ENCODE results near the gene TTC31.
"Not testable (repeated sequence)": the region's sequence is repeated elsewhere in the genome, so short reads cannot be mapped to it uniquely, and the experiment has no call there.

TTC31 gene

DNA sequence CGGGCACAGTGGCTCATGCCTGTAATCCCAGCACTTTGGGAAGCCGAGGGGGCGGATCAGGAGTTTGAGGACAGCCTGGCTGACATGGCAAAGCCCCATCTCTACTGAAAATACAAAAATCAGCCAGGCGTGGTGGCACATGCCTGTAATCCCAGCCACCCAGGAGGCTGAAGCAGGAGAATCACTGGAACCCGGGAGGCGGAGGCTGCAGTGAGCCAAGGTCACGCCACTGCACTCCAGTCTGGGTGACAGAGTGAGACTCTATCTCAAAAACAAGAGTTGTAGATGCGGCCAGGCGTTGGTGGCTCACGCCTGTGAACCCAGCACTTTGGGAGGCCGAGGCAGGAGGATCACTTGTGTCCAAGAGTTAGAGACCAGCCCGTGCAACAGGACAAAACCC is 12.1 kb upstream of the TTC31 start:
- H3K27me3 ChIP-seq (ENCODE audit: control insufficient read depth in 5 of 5, insufficient read depth in 4 of 5, low read length in 5 of 5); H3K9me3 ChIP-seq (ENCODE audit: control insufficient read depth in 5 of 5, low read length in 5 of 5); H3K9ac ChIP-seq (ENCODE audit: low read length in 5 of 5); H3K4me3 ChIP-seq (ENCODE audit: low read depth in 1 of 5, low read length in 5 of 5); H3K27ac ChIP-seq (ENCODE audit: low read depth, low read length): not testable (repeated sequence)
- H3K36me3 ChIP-seq (ENCODE audit: control insufficient read depth in 5 of 5, insufficient read depth in 5 of 5, low read length in 5 of 5) = peaks cover 0 to 16% (median 14%) of the 10 kb centered on the region in 5 donors
- peaks cover 2 to 27% (median 26%) of the 10 kb centered on the region in 5 donors for H3K4me1 ChIP-seq (ENCODE audit: control insufficient read depth in 5 of 5, insufficient read depth in 5 of 5, low read length in 5 of 5)

DNA sequence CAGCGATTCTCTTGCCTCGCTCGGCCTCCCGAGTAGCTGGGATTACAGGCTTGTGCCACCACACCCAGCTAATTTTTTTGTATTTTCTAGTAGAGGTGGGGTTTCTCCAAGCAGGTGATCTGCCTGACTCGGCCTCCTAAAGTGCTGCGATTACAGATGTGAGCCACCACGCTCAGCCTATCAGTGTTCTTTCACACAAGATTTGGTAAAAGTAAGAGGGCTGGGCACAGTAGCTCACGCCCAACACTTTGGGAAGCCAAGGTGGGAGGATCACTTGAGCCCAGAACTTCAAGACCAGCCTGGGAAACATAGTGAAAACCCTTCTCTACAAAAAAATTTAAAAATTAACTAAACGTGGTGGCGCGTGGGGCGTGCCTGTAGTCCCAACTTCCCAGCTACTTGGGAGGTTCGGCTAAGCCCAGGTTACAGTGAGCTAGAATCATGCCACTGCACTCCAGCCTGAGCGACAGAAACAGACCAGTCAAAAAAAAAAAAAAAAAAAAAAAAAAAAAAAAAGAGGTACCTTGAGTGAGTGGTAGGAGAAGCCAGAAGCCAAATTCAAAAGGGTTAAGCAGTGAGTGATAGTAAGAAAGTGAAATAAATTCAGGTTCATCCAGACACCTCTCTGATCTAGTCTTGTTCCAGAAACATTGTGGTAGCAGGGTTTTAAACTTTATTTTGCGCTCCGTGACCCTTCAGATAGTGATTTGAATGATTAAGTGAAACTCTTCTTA is 11.4 kb upstream of the TTC31 start:
- peak overlapping the region in 4 of 5 donors; percentile 83 to 92 (median 88) for H3K9ac ChIP-seq (ENCODE audit: low read length in 5 of 5)
- no peaks in the 10 kb centered on the region for H3K27me3 ChIP-seq (ENCODE audit: control insufficient read depth in 5 of 5, insufficient read depth in 4 of 5, low read length in 5 of 5)
- peaks cover 0 to 19% (median 14%) of the 10 kb centered on the region in 5 donors for H3K36me3 ChIP-seq (ENCODE audit: control insufficient read depth in 5 of 5, insufficient read depth in 5 of 5, low read length in 5 of 5)
- peaks cover 2 to 23% (median 22%) of the 10 kb centered on the region in 5 donors for H3K4me1 ChIP-seq (ENCODE audit: control insufficient read depth in 5 of 5, insufficient read depth in 5 of 5, low read length in 5 of 5)
- H3K27ac ChIP-seq (ENCODE audit: low read depth, low read length) = peak overlapping the region; percentile 93
- H3K4me3 ChIP-seq (ENCODE audit: low read depth in 1 of 5, low read length in 5 of 5) = peak overlapping the region; percentile 86 to 98 (median 92)
- no peaks in the 10 kb centered on the region for H3K9me3 ChIP-seq (ENCODE audit: control insufficient read depth in 5 of 5, low read length in 5 of 5)

DNA sequence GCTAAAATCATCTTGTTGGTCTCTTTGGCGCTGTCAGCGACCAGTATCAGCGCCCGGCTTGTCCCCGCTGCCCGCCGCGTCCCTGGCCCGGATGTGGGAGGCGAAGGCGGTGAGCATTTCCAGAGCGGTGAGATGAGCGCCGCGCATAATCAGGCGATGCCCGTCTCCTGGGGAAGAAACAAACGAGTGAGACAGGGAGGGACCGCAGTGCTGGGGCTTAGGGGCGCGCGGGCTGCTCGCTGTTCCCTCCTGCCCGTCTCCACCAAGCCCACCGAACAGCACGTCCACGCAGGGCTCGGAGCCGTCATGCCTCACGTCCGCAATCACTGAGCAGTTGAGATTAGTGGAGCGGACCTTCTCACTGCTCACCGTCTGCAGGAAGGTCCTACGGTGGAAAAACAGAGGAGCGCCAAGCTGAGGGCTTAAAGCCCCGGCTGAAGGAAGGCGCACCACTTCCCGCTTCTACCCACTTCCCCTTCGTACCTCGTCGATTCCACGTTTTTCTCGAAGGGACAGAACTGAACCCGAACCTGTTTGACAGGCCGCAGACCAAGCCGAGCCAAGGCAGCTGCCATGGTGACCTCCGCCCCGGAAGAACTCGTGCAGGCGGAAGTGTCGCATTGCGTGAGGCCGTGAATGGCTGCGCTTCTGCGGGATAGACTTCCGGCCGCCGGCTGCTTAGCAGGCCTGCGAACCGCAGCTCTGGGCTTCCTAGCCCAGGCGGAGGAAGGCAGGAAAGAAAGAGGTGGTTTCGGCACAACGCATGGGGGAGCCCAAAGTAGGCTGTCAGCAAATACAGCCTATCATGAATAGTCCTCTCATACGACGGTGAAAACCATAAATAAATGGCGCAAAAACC is 10.6 kb upstream of the TTC31 start, which contains the start of gene MRPL53:
Gene MRPL53, minus strand, starts transcription at position 595 of the 859 bp plus-strand sequence. Its CDS starts 20 bp downstream, at position 575.
- peaks cover 2 to 28% (median 27%) of the 10 kb centered on the region in 5 donors for H3K4me1 ChIP-seq (ENCODE audit: control insufficient read depth in 5 of 5, insufficient read depth in 5 of 5, low read length in 5 of 5)
- H3K9me3 ChIP-seq (ENCODE audit: control insufficient read depth in 5 of 5, low read length in 5 of 5) = no peaks in the 10 kb centered on the region
- peak within 1 kb of the TSS; percentile 77 to 92 (median 84) for H3K9ac ChIP-seq (ENCODE audit: low read length in 5 of 5)
- peak within 1 kb of the TSS; percentile 93 for H3K27ac ChIP-seq (ENCODE audit: low read depth, low read length)
- peaks cover 0 to 24% (median 17%) of the 10 kb centered on the region in 5 donors for H3K36me3 ChIP-seq (ENCODE audit: control insufficient read depth in 5 of 5, insufficient read depth in 5 of 5, low read length in 5 of 5)
- no peaks in the 10 kb centered on the region for H3K27me3 ChIP-seq (ENCODE audit: control insufficient read depth in 5 of 5, insufficient read depth in 4 of 5, low read length in 5 of 5)
- peak within 1 kb of the TSS; percentile 86 to 98 (median 92) for H3K4me3 ChIP-seq (ENCODE audit: low read depth in 1 of 5, low read length in 5 of 5)

DNA sequence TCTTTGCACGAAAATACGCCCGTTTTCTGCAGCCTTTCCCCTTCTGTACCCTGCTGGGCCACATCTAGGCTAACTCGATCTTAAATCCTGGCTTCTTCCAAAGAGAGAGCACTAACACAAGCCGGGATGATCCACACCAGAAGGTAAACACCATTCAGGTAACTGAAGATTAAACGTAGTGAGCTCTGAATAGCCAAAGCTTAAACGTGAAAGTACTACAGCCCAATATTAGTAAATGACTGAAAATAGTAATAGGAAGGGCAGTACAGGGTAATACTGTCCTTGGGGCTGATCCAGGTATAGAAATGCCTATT is 10.0 kb upstream of the TTC31 start:
- Histone ChIP-seq H3K36me3 (ENCODE audit: control insufficient read depth in 5 of 5, insufficient read depth in 5 of 5, low read length in 5 of 5) (peaks cover 0 to 29% (median 20%) of the 10 kb centered on the region in 5 donors), H3K4me3 (ENCODE audit: low read depth in 1 of 5, low read length in 5 of 5) (peak overlapping the region; percentile 86 to 98 (median 92)), H3K27me3 (ENCODE audit: control insufficient read depth in 5 of 5, insufficient read depth in 4 of 5, low read length in 5 of 5) (no peaks in the 10 kb centered on the region), H3K4me1 (ENCODE audit: control insufficient read depth in 5 of 5, insufficient read depth in 5 of 5, low read length in 5 of 5) (peaks cover 2 to 29% (median 27%) of the 10 kb centered on the region in 5 donors), H3K9me3 (ENCODE audit: control insufficient read depth in 5 of 5, low read length in 5 of 5) (no peaks in the 10 kb centered on the region), H3K27ac (ENCODE audit: low read depth, low read length) (peak overlapping the region; percentile 93), H3K9ac (ENCODE audit: low read length in 5 of 5) (peak overlapping the region; percentile 77 to 92 (median 84))

DNA sequence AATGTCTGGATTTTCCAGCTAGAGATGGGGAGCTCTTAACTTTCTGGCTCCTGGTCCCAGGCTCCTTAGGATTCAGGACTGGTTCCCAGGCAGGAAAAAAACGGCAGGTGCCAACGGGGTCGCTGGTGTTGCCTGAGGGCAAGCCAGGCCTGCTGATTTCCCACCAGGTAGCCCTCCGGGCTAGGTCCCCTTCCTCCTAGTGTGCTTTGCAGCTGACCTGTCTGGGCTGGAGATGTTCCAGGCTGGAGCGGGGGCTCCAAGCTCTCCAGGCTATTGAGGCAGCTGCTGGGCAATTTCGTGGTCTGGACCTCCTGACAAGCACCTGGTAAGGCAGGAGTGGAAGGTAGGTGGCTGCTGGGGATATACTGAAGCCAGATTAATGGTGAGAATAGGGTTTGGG is 8.4 kb upstream of the TTC31 start:
- H3K9ac ChIP-seq (ENCODE audit: low read length in 5 of 5) = no peak overlapping the region
- H3K36me3 ChIP-seq (ENCODE audit: control insufficient read depth in 5 of 5, insufficient read depth in 5 of 5, low read length in 5 of 5) = peaks cover 3 to 34% (median 22%) of the 10 kb centered on the region in 5 donors
- H3K27me3 ChIP-seq (ENCODE audit: control insufficient read depth in 5 of 5, insufficient read depth in 4 of 5, low read length in 5 of 5) = no peaks in the 10 kb centered on the region
- no peak overlapping the region for H3K27ac ChIP-seq (ENCODE audit: low read depth, low read length)
- H3K4me1 ChIP-seq (ENCODE audit: control insufficient read depth in 5 of 5, insufficient read depth in 5 of 5, low read length in 5 of 5) = peaks cover 2 to 29% (median 27%) of the 10 kb centered on the region in 5 donors
- H3K9me3 ChIP-seq (ENCODE audit: control insufficient read depth in 5 of 5, low read length in 5 of 5) = no peaks in the 10 kb centered on the region
- H3K4me3 ChIP-seq (ENCODE audit: low read depth in 1 of 5, low read length in 5 of 5) = no peak overlapping the region

DNA sequence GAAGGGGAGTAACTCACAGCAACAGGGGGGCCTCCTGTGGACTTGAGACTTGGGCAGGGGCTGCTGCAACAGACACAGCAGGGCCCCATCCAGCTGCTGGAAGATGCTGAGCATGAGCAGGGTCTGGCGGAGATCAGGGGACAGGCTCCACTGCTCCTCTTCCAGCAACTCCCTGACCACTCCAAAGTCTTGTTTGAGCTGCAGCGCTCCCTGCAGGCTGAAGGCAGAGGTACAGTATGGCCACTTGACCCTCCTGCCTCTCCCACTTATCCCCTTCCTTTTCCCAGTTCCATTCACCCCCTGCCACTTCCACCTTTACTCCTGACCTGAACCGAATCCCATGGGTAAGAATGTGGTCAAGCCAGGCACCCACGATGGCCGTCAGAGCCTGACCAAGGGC is 8.0 kb upstream of the TTC31 start:
- Histone ChIP-seq H3K27ac (ENCODE audit: low read depth, low read length) (no peak overlapping the region), H3K36me3 (ENCODE audit: control insufficient read depth in 5 of 5, insufficient read depth in 5 of 5, low read length in 5 of 5) (peaks cover 3 to 38% (median 24%) of the 10 kb centered on the region in 5 donors), H3K4me1 (ENCODE audit: control insufficient read depth in 5 of 5, insufficient read depth in 5 of 5, low read length in 5 of 5) (peaks cover 2 to 29% (median 27%) of the 10 kb centered on the region in 5 donors)

DNA sequence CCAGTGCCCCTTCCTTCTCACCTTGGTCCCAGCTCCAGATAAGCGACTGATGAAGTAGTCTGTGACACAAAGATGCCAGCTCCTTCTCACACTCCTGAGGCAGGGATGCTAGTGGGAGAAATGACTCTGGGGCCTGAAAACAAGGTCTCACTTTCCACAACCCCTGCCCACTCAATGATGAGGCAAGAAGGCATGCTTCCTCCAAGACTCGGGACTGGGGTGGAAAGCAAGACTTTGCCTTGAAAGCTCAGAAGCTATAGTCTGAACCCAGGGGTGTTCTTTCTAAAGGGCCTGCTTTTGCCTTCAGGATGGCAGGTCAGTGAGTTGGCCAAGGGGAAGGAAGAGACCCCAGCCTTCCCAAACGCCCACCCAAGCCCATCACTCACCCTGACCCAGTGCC is 1.4 kb upstream of the TTC31 start:
- Histone ChIP-seq H3K4me3 (ENCODE audit: low read depth in 1 of 5, low read length in 5 of 5) (peak overlapping the region; percentile 6 to 100 (median 98)), H3K36me3 (ENCODE audit: control insufficient read depth in 5 of 5, insufficient read depth in 5 of 5, low read length in 5 of 5) (peaks cover 6 to 42% (median 21%) of the 10 kb centered on the region in 5 donors), H3K4me1 (ENCODE audit: control insufficient read depth in 5 of 5, insufficient read depth in 5 of 5, low read length in 5 of 5) (peaks cover 6 to 38% (median 33%) of the 10 kb centered on the region in 5 donors), H3K9ac (ENCODE audit: low read length in 5 of 5) (peak overlapping the region in 4 of 5 donors; percentile 81 to 94 (median 90)), H3K27ac (ENCODE audit: low read depth, low read length) (peak overlapping the region; percentile 84), H3K9me3 (ENCODE audit: control insufficient read depth in 5 of 5, low read length in 5 of 5) (no peaks in the 10 kb centered on the region), H3K27me3 (ENCODE audit: control insufficient read depth in 5 of 5, insufficient read depth in 4 of 5, low read length in 5 of 5) (no peaks in the 10 kb centered on the region)

More for the DNA sequence above, 8.0 kb upstream of the TTC31 start:
- H3K9me3 ChIP-seq (ENCODE audit: control insufficient read depth in 5 of 5, low read length in 5 of 5) = no peaks in the 10 kb centered on the region
- H3K27me3 ChIP-seq (ENCODE audit: control insufficient read depth in 5 of 5, insufficient read depth in 4 of 5, low read length in 5 of 5) = no peaks in the 10 kb centered on the region
- H3K9ac ChIP-seq (ENCODE audit: low read length in 5 of 5) = no peak overlapping the region
- H3K4me3 ChIP-seq (ENCODE audit: low read depth in 1 of 5, low read length in 5 of 5) = no peak overlapping the region

DNA sequence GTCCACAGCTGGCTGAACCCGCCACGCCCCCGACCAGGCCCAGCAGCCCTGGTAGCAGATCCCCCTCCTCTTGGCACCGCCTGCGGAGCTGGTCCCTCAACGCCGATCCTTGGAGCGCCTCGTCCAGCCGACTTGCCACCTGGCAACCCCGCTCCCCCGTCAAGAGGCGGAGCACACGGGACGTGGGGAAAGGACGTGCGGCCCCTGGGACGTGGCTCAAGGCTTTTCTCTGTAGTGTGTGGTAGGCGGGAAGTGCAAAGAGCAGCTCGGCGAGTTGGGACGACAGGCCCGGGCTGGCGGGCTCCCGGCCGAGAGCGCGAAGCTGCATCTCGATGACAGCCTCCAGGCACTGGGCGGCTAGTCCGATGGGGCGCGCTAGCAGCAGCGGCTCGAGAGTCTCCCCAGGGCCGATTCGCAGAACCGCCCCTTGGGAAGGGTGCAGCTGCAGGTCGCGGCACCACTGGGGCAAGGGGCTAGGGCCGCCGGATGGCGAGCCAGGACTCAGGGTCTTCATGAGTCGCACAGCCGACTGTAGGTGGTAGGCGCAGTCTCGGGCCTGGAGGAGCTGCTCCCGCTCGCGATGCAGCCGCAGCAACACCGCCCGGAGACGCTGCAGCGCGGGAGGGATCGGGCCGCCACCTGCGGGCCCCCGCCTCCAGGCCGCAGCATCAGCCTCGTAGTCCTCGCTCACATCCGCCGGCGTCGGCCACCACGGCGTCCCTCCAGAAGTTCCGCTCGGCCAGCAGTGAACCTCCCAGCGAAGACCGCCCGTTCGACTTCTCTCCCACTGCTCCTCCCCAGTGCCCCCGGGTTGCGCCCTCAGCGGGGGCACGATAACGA is 700 bp upstream of the TTC31 start:
- Histone ChIP-seq H3K9me3 (ENCODE audit: control insufficient read depth in 5 of 5, low read length in 5 of 5) (no peaks in the 10 kb centered on the region), H3K27ac (ENCODE audit: low read depth, low read length) (peak overlapping the region; percentile 84), H3K4me3 (ENCODE audit: low read depth in 1 of 5, low read length in 5 of 5) (peak overlapping the region; percentile 95 to 100 (median 98)), H3K4me1 (ENCODE audit: control insufficient read depth in 5 of 5, insufficient read depth in 5 of 5, low read length in 5 of 5) (peaks cover 6 to 34% (median 28%) of the 10 kb centered on the region in 5 donors), H3K9ac (ENCODE audit: low read length in 5 of 5) (peak overlapping the region in 4 of 5 donors; percentile 81 to 94 (median 90)), H3K36me3 (ENCODE audit: control insufficient read depth in 5 of 5, insufficient read depth in 5 of 5, low read length in 5 of 5) (peaks cover 6 to 43% (median 22%) of the 10 kb centered on the region in 5 donors), H3K27me3 (ENCODE audit: control insufficient read depth in 5 of 5, insufficient read depth in 4 of 5, low read length in 5 of 5) (no peaks in the 10 kb centered on the region)

DNA sequence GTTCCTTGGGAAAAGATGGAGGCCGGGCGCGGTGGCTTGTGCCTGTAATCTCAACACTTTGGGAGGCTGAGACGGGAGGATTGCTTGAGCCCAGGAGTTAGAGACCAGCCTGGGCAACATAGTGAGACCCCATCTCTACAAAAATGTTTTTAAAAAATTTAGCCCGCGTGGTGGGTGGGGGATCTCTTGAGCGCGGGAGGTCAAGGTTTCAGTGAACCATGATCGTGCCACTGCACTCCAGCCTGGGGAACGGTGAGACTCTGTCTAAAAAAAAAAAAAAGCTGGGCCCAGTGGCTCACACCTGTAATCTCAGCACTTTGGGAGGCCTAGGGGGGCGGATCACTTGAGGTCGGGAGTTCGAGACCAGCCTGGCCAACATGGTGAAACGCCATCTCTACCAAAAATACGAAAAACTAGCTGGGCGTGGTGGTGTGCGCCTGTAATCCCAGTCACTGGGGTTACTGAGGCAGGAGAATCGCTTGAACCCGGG is 839 bp downstream of the TTC31 start:
- H3K36me3 ChIP-seq (ENCODE audit: control insufficient read depth in 5 of 5, insufficient read depth in 5 of 5, low read length in 5 of 5) = peaks cover 6 to 48% (median 19%) of the 10 kb centered on the region in 5 donors
- H3K9me3 ChIP-seq (ENCODE audit: control insufficient read depth in 5 of 5, low read length in 5 of 5); H3K27ac ChIP-seq (ENCODE audit: low read depth, low read length); H3K27me3 ChIP-seq (ENCODE audit: control insufficient read depth in 5 of 5, insufficient read depth in 4 of 5, low read length in 5 of 5): not testable (repeated sequence)
- peaks cover 6 to 32% (median 28%) of the 10 kb centered on the region in 5 donors for H3K4me1 ChIP-seq (ENCODE audit: control insufficient read depth in 5 of 5, insufficient read depth in 5 of 5, low read length in 5 of 5)
- peak overlapping the region; percentile 95 to 100 (median 98) for H3K4me3 ChIP-seq (ENCODE audit: low read depth in 1 of 5, low read length in 5 of 5)
- H3K9ac ChIP-seq (ENCODE audit: low read length in 5 of 5) = peak overlapping the region; percentile 56 to 94 (median 87)
